ENCODE measurements around the gene ATP11A.

Gene ATP11A

DNA sequence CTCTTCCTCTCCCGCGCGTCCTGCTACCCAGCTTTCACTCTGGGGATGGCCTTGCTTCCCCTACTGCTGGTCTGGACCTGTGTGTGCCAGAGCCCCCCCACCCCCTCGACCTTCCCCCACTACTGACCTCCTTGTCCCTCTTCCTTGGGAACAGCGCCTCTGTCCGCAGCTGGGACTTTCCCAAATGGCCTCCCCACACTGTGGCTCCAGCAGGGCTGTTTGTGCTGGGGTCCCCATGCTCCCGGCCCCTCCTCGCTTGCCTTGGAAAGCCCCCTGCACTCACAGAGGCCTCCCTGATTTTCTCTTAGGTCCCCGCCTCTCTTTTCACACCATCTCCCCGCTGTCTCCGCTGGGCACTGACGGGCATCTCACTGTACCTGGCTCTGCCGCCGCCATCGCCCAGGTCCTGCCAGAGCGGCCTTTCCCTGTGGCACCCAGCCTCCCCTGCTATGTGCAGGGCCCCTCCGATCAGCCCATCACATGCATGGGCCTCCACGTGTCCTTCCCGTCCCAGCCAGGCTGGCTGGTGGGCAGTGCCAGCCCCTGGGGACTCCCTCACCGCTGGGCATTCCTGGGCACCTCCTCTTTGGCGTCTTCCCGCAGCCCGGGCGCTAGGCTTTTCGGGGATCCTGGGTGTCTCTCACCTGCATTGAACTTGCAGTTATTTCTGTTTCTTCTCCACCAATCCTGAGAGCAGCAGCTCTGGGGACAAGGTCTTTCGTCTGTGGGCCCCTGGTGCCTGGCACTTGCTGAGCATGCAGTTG lies 118.7 kb downstream of the ATP11A start:
- DNase-seq (ENCODE audit: extremely low spot score, insufficient read length, low read depth) (no peak), FAIRE-seq (no peak)

DNA sequence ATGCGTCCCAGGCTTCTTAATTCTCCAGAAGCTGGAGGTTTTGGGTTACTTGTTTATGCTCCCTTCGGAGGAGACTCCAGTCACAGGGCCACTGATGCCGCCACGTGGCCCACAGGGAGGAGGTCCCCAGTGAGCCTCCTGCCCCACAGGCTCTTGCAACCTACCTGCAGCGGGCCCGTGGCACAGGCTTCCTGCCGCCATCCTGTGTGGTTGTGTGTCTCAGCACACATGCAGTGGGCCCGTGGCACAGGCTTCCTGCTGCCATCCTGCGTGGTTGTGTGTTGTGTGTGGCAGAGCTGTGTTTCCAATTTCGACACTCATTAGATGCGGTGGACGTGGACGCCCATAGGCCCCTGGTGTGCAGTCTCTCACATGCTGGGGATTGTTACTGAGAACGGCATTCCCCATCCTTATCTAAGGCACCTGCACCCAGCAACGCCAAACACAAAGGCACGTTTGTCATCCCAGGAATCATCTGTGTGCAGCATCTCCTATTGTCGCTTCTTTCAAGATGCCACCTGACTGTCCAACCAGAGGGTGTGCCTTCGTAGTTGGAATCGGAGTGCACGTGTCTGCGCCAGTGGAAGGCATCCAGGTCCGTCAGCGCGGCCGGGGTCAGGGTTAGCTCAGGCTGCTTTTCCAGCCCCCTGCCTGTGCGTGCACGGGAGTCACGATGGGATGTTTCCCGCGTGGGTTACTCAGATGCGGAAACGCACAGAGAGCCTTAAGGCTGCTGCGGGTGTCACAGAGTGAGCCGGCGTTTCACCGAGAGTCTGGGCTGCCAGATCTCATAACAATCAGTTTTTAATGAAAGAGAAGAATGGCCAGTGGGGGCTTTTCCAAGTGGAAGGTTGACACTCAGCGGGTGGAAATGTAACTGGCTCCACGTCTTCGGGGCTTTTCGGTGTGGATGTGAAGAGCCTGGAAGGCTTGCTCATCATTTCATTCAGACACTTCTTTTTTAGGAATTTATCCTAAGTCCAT lies 119.8 kb downstream of the ATP11A start:
- no peak for DNase-seq (ENCODE audit: extremely low spot score, insufficient read length, low read depth)
- FAIRE-seq = no peak

DNA sequence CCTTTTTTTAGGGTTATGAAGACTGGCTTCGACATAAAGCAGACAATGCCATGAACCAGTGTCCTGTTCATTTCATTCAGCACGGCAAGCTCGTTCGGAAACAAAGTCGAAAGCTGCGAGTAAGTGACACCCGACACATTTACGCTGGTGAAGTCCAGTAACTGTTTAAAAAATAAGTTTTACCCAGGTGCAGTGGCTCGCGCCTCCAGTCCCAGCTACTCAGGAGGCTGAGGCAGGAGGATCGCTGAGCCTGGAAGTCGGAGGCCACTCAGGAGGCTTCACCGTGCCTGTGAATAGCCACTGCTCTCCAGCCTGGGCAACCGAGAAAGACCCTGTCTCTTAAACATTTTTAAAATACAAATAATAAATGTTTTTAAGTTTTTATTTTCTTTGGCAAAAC lies 120.8 kb downstream of the ATP11A start:
- FAIRE-seq (no peak), DNase-seq (ENCODE audit: extremely low spot score, insufficient read length, low read depth) (no peak)

DNA sequence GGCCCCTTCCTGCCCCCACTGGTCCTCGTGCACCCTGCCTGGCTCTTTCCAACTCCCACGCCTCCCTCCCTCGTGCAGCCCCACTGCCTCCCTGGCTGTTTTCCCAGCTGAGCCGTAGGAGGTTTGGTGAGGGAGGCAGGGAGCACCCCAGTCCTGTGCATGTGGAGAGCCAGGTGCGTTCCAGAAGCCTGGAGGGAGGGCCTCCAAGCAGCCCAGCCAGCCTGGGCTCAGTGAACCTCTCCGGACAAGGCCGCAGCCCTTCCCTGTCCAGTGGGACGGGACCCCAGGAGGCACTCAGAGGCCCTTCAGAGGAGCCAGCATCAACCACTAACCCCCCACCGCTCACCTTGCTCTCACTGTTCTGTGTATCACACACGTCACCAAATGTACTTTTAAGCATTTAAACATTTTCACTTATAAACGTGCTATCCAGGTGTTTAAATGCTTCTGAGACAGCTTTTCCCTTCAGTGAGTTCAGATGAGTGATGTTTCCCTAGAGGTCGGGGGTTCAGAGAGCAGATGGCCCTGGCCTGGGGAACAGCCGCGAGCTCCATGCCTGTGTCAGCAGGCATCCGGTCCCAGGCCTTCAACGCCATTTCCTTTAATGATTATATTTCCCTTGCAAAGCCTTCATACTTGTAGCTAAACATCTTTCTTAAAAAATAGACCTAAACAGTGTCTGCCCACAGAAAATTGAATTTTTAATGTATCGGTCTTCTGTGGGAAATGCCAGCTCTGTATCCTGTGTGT lies 122.6 kb downstream of the ATP11A start:
- no peak for DNase-seq (ENCODE audit: extremely low spot score, insufficient read length, low read depth)
- FAIRE-seq = no peak

DNA sequence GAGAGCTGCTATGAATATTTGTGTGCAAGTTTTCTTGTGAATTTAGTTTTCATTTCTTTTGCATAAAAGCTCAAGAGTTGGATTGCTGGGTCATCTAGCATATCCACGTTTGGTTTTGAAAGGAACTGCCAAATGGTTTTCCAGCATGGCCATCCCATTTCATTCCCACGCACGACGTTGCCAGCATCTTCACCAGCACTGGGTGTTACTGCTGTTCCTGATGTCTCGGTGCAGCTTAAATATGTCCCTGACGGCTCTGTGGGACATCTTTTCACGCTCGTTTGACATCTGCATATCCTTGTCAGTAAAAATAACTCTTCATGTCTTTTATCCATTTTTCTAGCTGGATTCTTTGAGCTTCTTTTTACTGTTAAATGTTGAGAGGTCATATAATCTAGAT lies 123.7 kb downstream of the ATP11A start:
- DNase-seq (ENCODE audit: extremely low spot score, insufficient read length, low read depth) = no peak
- no peak for FAIRE-seq

DNA sequence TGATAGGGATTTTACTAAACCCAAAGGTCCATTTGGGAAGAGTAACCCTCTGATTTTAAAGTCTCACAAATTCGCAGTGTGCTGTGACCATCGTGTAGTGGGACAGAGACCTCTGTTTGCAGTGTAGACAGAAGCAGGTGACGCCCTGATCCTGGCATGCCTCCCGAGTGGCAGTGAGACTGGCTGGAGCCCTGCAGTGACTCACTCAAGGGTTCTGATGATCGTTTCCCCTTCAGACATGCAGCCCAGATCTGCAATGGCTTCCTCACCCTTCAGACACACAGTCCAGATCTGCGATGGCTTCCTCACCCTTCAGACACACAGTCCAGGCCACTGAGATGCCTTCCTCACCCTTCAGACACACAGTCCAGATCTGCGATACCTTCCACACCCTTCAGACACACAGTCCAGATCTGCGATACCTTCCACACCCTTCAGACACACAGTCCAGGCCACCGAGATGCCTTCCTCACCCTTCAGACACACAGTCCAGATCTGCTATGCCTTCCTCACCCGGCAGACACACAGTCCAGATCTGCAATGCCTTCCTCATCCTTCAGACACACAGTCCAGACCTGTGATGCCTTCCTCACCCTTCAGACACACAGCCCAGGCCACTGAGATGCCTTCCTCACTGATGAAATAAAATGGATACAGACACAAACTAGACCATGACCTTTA lies 125.2 kb downstream of the ATP11A start:
- DNase-seq (ENCODE audit: extremely low spot score, insufficient read length, low read depth) (no peak), FAIRE-seq (no peak)

DNA sequence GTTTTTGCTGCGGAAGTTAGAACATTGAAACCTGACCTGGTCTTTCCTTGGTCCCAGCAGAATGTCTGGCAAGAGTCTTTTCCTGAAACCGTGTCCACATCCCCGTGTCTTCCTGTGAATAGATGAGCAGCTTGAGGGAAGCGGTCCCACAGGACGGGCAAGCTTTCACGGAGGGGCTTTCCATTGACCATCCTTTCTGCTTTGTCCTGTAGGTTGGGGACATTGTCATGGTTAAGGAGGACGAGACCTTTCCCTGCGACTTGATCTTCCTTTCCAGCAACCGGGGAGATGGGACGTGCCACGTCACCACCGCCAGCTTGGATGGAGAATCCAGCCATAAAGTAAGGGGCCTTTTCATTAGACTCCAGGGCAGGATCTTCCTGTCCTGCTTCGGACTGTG lies 126.0 kb downstream of the ATP11A start:
- no peak for FAIRE-seq
- no peak for DNase-seq (ENCODE audit: extremely low spot score, insufficient read length, low read depth)

DNA sequence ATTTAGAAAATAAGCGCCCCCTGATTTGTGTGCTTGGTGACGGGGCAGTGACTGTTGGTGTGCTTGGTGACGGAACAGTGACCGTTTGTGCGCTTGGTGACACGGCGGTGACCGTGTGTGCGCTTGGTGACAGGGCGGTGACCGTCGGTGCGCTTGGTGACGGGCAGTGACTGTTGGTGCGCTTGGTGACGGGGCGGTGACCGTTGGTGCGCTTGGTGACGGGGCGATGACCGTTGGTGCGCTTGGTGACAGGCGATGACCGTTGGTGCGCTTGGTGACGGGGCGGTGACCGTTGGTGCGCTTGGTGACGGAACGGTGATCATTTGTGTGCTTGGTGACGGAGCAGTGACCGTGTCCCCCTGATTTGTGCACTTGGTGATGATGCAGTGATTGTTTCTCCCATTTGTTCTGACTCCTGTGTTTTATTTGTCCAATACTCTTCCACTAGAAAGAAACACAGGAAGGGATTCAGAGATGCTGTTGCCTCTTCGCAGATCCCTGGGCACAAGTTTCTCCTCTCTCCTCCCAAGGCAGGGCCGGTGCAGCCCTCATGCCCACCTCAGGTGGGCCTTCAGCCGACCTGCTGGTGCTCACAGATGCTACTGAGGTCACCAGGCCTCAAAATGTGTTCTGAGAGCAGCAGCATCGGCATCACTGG lies 128.3 kb downstream of the ATP11A start:
- FAIRE-seq = no peak
- DNase-seq (ENCODE audit: extremely low spot score, insufficient read length, low read depth) = no peak

DNA sequence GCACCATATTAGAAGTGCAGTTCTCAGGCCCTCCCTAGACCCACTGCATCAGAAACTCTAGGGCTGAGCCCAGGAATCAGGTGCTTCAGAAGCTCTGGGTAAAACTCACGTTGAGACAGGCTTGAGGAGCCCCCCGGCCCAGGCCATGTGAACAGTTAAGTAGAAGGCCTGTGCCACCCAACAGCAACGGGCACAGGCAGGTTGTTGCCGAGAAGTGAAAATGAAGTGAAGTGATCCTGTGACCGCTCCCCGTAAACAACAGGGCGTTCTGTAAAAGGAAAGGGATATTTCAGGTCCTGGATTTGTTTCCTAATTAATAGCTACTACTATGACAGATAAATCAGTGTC lies 128.8 kb downstream of the ATP11A start:
- FAIRE-seq (no peak), DNase-seq (ENCODE audit: extremely low spot score, insufficient read length, low read depth) (no peak)

DNA sequence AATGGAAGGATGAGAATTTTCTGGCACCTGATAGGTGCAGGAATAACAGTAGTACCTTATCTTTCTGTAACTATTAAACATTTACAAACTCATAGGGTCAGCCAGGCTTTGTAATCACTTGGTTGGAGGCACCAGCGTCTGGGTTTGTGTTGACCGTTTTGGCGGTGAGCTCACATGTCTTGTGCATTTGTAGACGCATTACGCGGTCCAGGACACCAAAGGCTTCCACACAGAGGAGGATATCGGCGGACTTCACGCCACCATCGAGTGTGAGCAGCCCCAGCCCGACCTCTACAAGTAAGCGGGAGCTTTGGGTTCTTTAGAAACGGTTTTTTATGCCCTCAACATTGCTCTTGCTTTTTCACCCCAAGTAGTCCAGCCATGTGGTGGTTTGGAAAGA lies 129.3 kb downstream of the ATP11A start:
- no peak for FAIRE-seq
- no peak for DNase-seq (ENCODE audit: extremely low spot score, insufficient read length, low read depth)

DNA sequence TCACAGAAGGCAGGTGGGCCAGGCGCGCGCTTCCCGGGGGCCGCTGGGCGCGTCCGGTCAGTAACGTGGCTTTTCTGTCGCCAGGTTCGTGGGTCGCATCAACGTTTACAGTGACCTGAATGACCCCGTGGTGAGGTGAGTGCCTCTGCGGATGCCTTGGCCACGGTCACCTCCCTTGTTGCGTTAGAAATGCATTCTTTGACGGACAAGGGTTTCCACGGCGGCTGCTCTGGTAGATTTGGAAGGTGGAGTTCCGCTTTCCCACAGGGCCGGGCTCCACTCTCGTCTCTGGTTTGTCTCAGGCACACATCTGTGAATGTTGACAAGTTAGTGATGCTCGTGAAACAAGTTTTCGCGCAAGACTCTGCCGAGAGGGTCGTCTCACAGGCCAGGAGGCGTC lies 130.0 kb downstream of the ATP11A start:
- DNase-seq (ENCODE audit: extremely low spot score, insufficient read length, low read depth) (no peak), FAIRE-seq (no peak)

DNA sequence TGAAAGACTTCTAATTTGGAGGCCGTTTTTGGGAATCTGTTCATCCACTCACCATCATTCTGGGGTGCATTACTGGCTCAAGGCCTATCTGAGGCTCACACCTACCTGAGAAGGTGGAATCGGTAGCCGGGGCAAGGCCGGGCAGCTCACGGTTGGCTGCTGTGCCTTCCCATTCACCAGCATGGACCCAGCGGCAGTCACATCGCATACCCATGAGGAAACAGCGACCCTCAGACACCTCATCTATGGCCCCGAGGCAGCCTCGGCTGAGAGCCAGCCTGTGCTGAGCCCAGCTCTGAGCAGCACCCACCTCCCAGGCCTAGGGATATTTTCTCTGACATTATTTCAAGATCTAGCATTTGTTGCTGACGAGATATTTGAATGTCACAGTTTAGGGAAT lies 130.5 kb downstream of the ATP11A start:
- DNase-seq (ENCODE audit: extremely low spot score, insufficient read length, low read depth) = no peak
- no peak for FAIRE-seq

DNA sequence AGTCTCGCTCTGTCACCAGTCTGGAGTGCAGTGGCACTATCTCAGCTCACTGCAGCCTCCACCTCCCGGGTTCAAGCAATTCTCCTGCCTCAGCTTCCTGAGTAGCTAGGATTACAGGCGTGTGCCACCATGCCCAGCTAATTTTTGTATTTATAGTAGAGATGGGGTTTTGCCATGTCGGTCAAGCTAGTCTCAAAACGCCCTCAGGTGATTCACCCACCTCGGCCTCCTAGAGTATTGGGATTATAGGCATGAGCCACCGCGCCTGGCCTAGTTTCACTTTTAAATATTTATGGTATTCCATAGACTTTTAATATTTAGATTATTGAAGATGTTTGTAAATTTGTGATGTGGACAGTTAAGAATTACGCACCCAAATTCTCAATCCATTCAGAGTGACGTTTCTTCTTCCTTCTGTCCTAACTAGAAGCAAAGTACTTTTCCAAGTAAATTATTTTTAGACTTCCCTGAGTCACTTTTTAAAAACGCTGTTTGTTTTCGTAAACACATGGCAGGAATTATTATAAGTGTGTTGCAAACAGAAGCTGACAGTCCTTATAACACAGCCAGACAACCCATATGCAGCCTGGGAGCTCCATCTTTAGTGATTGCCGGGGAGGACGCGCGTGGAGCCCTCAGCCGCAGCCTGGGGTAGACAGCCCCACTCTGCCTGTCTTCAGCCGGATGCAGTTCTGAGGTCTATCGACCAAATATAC lies 131.7 kb downstream of the ATP11A start:
- FAIRE-seq (no peak), DNase-seq (ENCODE audit: extremely low spot score, insufficient read length, low read depth) (no peak)

DNA sequence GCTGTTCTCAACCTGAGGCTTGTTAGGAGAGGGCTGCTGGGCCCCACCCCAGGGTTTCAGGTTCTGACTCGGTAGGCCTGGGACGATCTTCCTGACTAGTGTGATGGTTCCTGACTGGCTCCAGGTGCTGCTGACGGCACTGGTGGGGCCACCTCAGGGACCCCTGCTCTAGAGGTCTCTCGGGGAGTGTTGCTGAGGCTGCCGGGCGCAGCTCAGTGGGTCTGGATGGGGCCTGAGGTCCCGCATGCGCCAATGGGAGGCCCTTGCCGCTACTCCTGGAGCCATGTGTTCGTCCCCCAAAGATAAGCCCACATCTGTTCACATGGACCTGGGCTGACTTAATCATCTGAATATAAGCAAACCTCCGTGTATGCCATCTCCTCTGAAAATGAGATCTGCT lies 133.0 kb downstream of the ATP11A start:
- no peak for DNase-seq (ENCODE audit: extremely low spot score, insufficient read length, low read depth)
- FAIRE-seq = no peak

DNA sequence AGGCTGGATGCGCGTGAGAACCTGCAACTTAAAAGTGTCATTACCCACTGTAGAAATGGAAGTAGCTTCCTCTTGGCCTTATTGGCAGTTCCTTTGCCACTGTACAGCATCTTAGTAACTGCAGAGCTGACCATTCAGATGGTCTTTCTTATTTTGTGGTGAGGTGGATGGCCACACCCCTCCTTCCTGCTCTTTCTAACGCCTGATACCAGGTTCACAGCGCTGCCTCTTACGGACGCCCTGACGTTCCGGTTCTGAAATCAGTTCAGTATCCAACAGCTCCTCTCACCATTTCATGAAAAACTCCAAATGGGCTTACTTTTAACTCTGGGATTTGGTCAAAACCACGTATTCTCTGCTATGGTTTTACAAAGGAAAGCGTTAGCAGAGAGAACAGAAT lies 134.6 kb downstream of the ATP11A start:
- no peak for FAIRE-seq
- DNase-seq (ENCODE audit: extremely low spot score, insufficient read length, low read depth) = no peak

DNA sequence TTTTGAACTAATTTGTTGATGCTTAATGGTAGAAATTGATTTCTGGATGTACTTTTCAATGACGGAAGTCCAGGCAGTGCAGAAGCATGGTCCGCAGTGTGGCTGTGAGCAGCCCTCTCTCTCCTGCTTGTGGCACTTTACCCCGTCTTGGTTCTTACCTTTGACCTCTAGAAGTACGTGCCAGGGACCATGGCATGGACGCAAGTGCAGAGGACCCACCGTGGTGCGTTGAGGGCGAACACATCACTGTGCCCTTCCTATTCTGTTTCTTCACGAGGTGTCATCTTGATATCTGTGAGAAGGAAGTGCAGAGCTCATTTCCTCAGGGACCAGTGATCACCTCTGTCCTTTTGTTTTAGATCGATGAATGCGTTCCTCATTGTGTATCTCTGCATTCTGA lies 135.2 kb downstream of the ATP11A start:
- no peak for FAIRE-seq
- no peak for DNase-seq (ENCODE audit: extremely low spot score, insufficient read length, low read depth)

DNA sequence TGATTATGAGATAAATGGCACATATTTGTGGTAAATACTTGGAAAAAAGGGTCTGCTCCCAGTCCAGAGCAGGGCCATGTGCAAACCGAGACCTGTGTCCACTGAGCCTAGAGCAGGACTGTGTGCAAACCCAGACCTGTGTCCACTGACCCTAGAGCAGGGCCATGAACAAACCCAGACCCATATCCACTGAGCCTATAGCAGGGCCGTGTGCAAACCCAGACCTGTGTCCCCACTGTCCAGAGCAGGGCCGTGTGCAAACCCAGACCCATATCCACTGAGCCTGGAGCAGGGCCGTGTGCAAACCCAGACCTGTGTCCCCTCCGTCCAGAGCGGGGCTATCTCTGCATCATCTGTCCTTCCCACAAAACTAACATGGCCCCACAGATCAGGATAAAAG lies 136.0 kb downstream of the ATP11A start:
- DNase-seq (ENCODE audit: extremely low spot score, insufficient read length, low read depth) (no peak), FAIRE-seq (no peak)

DNA sequence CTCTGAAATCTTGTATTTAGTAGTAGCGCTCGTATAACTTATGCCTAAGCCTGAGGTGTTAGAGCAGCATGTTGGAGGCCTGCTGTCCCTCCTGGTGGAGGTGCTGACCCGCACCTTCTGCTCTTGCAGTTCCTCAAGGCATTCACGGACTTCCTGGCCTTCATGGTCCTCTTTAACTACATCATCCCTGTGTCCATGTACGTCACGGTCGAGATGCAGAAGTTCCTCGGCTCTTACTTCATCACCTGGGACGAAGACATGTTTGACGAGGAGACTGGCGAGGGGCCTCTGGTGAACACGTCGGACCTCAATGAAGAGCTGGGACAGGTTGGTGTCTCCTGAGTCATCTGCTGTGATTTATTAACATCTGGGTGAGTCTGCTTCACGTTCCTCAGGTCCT lies 136.7 kb downstream of the ATP11A start:
- FAIRE-seq = no peak

DNA sequence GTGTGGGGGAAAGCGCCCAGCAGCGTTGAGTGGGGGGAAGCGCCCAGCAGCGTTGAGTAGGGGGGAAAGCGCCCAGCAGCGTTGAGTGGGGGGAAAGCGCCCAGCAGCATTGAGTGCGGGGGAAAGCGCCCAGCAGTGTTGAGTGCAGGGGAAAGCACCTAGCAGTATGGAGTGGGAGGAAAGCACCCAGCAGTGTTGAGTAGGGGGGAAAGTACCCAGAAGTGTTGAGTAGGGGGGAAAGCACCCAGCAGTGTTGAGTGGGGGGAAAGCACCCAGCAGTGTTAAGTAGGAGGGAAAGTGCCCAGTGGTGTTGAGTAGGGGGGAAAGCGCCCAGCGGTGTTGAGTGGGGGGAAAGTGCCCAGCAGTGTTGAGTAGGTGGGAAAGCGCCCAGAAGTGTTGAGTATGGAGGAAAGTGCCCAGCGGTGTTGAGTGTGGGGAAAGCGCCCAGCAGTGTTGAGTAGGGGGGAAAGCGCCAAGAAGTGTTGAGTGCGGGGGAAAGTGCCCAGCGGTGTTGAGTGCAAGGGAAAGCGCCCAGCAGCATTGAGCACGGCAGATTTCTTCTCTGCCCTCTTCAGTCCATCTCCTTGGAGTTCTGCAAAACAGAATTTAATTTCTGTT lies 138.4 kb downstream of the ATP11A start:
- DNase-seq (ENCODE audit: extremely low spot score, insufficient read length, low read depth) (no peak), FAIRE-seq (no peak)

More for the DNA sequence above, 136.7 kb downstream of the ATP11A start:
- DNase-seq (ENCODE audit: extremely low spot score, insufficient read length, low read depth) = no peak

Measured in GM18507 (cell line).